Measurements from ENCODE around the gene ADAM23.

Gene ADAM23

GRCh38 chr2:206432193-206433082 is 10.9 kb upstream of the ADAM23 start:
- TF ChIP-seq CTCF (IDR thresholded peaks at IDR 0.05; ENCODE audit: borderline replicate concordance, extremely low read depth, low read length, poor library complexity, severe bottlenecking) (no peak), EZH2 (IDR thresholded peaks at IDR 0.05; ENCODE audit: borderline replicate concordance, low read depth, low read length, severe bottlenecking) (no peak)
- no peaks in the 10 kb centered on the region for H3K9me3 ChIP-seq (ENCODE audit: insufficient read depth, low read length, severe bottlenecking)
- H3K27me3 ChIP-seq (ENCODE audit: insufficient read depth, low read length, poor library complexity) = no peaks in the 10 kb centered on the region
- no peaks in the 10 kb centered on the region for H3K36me3 ChIP-seq (ENCODE audit: insufficient read depth, low read length)
- H2AFZ ChIP-seq (ENCODE audit: low read depth, low read length) = no peak overlapping the region
- no peak overlapping the region for H3K4me2 ChIP-seq (ENCODE audit: insufficient read depth, low read length)
- ATAC-seq (ENCODE audit: insufficient read depth, low read depth) (no peak), DNase-seq (no peak)
- no peaks in the 10 kb centered on the region for H3K4me1 ChIP-seq (ENCODE audit: insufficient read depth, low read length)
- H3K9ac ChIP-seq (ENCODE audit: low read depth, low read length) = no peak overlapping the region
- H3K27ac ChIP-seq (ENCODE audit: low read length) = no peak overlapping the region
- no peak overlapping the region for H3K4me3 ChIP-seq (ENCODE audit: low read depth in 1 of 2, low read length in 2 of 2)
- H3K79me2 ChIP-seq (ENCODE audit: insufficient read depth, low read length) = no peaks in the 10 kb centered on the region
- no peaks in the 10 kb centered on the region for H4K20me1 ChIP-seq (ENCODE audit: insufficient read depth, low read length)

GRCh38 chr2:206433190-206433589 is 10.1 kb upstream of the ADAM23 start:
- ATAC-seq (ENCODE audit: insufficient read depth, low read depth) (no peak), DNase-seq (no peak)
- Histone ChIP-seq H3K9me3 (ENCODE audit: insufficient read depth, low read length, severe bottlenecking) (no peaks in the 10 kb centered on the region), H3K79me2 (ENCODE audit: insufficient read depth, low read length) (no peaks in the 10 kb centered on the region), H2AFZ (ENCODE audit: low read depth, low read length) (no peak overlapping the region), H3K27ac (ENCODE audit: low read length) (no peak overlapping the region), H3K4me3 (ENCODE audit: low read depth in 1 of 2, low read length in 2 of 2) (no peak overlapping the region), H3K36me3 (ENCODE audit: insufficient read depth, low read length) (no peaks in the 10 kb centered on the region), H3K9ac (ENCODE audit: low read depth, low read length) (no peak overlapping the region), H4K20me1 (ENCODE audit: insufficient read depth, low read length) (no peaks in the 10 kb centered on the region), H3K4me1 (ENCODE audit: insufficient read depth, low read length) (no peaks in the 10 kb centered on the region), H3K27me3 (ENCODE audit: insufficient read depth, low read length, poor library complexity) (no peaks in the 10 kb centered on the region), H3K4me2 (ENCODE audit: insufficient read depth, low read length) (no peak overlapping the region)
- TF ChIP-seq EZH2 (IDR thresholded peaks at IDR 0.05; ENCODE audit: borderline replicate concordance, low read depth, low read length, severe bottlenecking) (no peak), CTCF (IDR thresholded peaks at IDR 0.05; ENCODE audit: borderline replicate concordance, extremely low read depth, low read length, poor library complexity, severe bottlenecking) (no peak)

- H3K4me1 ChIP-seq (ENCODE audit: insufficient read depth, low read length) = no peaks in the 10 kb centered on the region
- no peak overlapping the region for H3K4me2 ChIP-seq (ENCODE audit: insufficient read depth, low read length)
- no peaks in the 10 kb centered on the region for H3K9me3 ChIP-seq (ENCODE audit: insufficient read depth, low read length, severe bottlenecking)
- H3K27me3 ChIP-seq (ENCODE audit: insufficient read depth, low read length, poor library complexity) = no peaks in the 10 kb centered on the region
- no peak for TF ChIP-seq EZH2 (IDR thresholded peaks at IDR 0.05; ENCODE audit: borderline replicate concordance, low read depth, low read length, severe bottlenecking)
- TF ChIP-seq CTCF (IDR thresholded peaks at IDR 0.05; ENCODE audit: borderline replicate concordance, extremely low read depth, low read length, poor library complexity, severe bottlenecking) = no peak
- DNase-seq (no peak), ATAC-seq (ENCODE audit: insufficient read depth, low read depth) (no peak)
- no peak overlapping the region for H3K27ac ChIP-seq (ENCODE audit: low read length)
- no peaks in the 10 kb centered on the region for H3K36me3 ChIP-seq (ENCODE audit: insufficient read depth, low read length)
- H3K79me2 ChIP-seq (ENCODE audit: insufficient read depth, low read length) = no peaks in the 10 kb centered on the region
- H2AFZ ChIP-seq (ENCODE audit: low read depth, low read length) = no peak overlapping the region
- no peaks in the 10 kb centered on the region for H4K20me1 ChIP-seq (ENCODE audit: insufficient read depth, low read length)
- H3K4me3 ChIP-seq (ENCODE audit: low read depth in 1 of 2, low read length in 2 of 2) = no peak overlapping the region
- no peak overlapping the region for H3K9ac ChIP-seq (ENCODE audit: low read depth, low read length)
These were observed 9.6 kb upstream of the ADAM23 start for GRCh38 chr2:206433686-206434085.

All from DND-41 (cell line).